Tibial artery (tissue), 4 donors: ENCODE results near the gene WNT2.
"Not testable (repeated sequence)": the region's sequence is repeated elsewhere in the genome, so short reads cannot be mapped to it uniquely, and the experiment has no call there.

Source experiments
- DNase-seq, 2 donors: peaks; one replicate each; pipeline ENCODE4 v3.0.0-alpha.2; 2019
- H3K27ac ChIP-seq, 2 donors: fragments of 200-600 bp; sonication (generic) in 1 of 2; 1 replicate in 1 of 2; 2 replicates in 1 of 2; pipeline ENCODE4 v1.5.1; 2018 to 2019; ENCODE audit warnings: mild to moderate bottlenecking in 1 of 2
- H3K27me3 ChIP-seq, 2 donors: fragments of 200-600 bp; sonication (generic) in 1 of 2; one replicate each; pipeline versions ENCODE4 v1.5.1 to v1.6.0; 2016 to 2019
- H3K36me3 ChIP-seq, 3 donors: fragments of 200-600 bp; sonication (generic) in 2 of 3; one replicate each; pipeline ENCODE4 v1.5.1; 2016 to 2019; ENCODE audit warnings: mild to moderate bottlenecking in 2 of 3
- H3K4me1 ChIP-seq, 4 donors: fragments of 200-600 bp; sonication (generic) in 2 of 4; 1 replicate in 3 of 4; 2 replicates in 1 of 4; pipeline ENCODE4 v1.5.1; 2016 to 2019
- H3K4me3 ChIP-seq, 2 donors: fragments of 200-600 bp; sonication (generic) in 1 of 2; 1 replicate in 1 of 2; 2 replicates in 1 of 2; pipeline ENCODE4 v1.5.1; 2018 to 2019; ENCODE audit warnings: mild to moderate bottlenecking in 2 of 2
- H3K9me3 ChIP-seq, 3 donors: fragments of 200-600 bp; sonication (generic) in 1 of 3; one replicate each; pipeline ENCODE4 v1.5.1; 2016 to 2019
- intact Hi-C: fragments of 100-400 bp; cut with DNase I; formaldehyde crosslinking; loops from one replicate; pipeline ENCODE4 v1.15.0; 2023; ENCODE audit warnings: low total_unique reads
- TF ChIP-seq, protein P1 (sequence below), 2 experiments: fragments of 200-600 bp in 1 of 2; fragments of 450-650 bp in 1 of 2; IDR thresholded peaks; one replicate each; pipeline ENCODE4 v1.5.1; 2017 to 2019; ENCODE audit warnings: antibody characterized with exemption in 2 of 2, mild to moderate bottlenecking in 1 of 2, moderate library complexity in 1 of 2

Gene WNT2

DNA sequence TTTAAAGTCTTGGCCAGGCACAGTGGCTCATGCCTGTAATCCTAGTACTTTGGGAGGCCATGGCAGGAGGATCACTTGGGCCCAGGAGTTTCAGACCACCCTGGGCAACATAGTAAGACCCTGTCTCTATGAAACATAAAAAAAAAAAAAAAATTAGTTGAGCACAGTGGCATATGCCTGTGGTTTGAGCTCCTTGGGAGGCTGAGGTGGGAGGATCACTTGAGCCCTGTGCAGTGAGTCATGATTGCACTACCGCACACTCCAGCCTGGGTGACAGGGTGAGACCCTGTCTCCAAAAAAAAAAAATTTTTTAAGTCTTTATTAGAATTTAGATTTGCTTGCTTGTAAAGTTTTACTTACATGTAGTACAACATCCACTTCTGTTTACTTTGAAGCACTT is 14.0 kb downstream of the WNT2 start:
- TF ChIP-seq, protein P1, sequence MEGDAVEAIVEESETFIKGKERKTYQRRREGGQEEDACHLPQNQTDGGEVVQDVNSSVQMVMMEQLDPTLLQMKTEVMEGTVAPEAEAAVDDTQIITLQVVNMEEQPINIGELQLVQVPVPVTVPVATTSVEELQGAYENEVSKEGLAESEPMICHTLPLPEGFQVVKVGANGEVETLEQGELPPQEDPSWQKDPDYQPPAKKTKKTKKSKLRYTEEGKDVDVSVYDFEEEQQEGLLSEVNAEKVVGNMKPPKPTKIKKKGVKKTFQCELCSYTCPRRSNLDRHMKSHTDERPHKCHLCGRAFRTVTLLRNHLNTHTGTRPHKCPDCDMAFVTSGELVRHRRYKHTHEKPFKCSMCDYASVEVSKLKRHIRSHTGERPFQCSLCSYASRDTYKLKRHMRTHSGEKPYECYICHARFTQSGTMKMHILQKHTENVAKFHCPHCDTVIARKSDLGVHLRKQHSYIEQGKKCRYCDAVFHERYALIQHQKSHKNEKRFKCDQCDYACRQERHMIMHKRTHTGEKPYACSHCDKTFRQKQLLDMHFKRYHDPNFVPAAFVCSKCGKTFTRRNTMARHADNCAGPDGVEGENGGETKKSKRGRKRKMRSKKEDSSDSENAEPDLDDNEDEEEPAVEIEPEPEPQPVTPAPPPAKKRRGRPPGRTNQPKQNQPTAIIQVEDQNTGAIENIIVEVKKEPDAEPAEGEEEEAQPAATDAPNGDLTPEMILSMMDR (IDR thresholded peaks at IDR 0.05): no peak

DNA sequence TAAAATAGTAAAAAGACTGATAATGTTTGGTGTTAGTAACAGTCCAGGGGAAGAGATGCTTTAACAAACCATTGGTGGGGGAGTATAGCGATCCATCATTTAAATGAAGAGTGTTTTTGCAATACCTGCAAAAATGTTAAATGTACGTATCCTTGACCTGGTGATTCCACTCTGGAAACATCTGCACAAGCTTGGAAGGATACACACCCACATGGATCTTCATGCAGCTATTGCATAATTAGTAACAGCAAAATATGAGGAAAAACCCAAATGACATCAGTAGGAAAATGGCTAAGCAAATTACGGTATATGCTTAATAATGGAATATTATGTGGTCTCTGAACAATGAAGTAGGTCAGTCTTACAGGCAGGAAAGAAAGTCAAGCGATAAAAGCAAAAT is 20.5 kb downstream of the WNT2 start:
- no peak overlapping the region for H3K27ac ChIP-seq
- TF ChIP-seq, protein P1 (IDR thresholded peaks at IDR 0.05): no peak
- DNase-seq: no peak
- no peaks in the 10 kb centered on the region for H3K27me3 ChIP-seq
- no peaks in the 10 kb centered on the region for H3K36me3 ChIP-seq
- no peaks in the 10 kb centered on the region for H3K4me1 ChIP-seq
- no peaks in the 10 kb centered on the region for H3K9me3 ChIP-seq
- intact Hi-C loops: no loop called here
- no peak overlapping the region for H3K4me3 ChIP-seq

More for the DNA sequence above, 14.0 kb downstream of the WNT2 start:
- Histone ChIP-seq H3K27me3 (no peaks in the 10 kb centered on the region), H3K9me3 (no peaks in the 10 kb centered on the region), H3K27ac (no peak overlapping the region), H3K4me1 (no peaks in the 10 kb centered on the region), H3K36me3 (no peaks in the 10 kb centered on the region), H3K4me3 (no peak overlapping the region)
- DNase-seq: no peak
- intact Hi-C loops: no loop called here

DNA sequence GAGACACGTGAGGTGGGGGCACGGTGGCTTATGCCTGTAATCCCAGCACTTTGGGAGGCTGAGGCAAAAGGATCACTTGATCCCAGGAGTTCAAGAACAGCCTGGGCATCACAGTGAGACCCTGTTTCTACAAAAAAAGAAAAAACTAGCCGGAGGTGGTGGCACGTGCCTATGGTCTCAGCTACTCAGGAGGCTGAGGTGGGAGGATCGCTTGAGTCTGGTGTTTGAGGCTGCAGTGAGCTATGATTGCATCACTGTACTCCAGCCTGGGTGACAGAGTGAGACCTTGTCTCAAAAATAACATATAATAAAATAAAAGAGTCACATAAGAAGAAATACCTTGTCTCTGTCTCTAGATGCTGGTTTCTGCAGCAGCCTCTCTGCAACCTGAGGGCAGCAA is 22.4 kb downstream of the WNT2 start:
- H3K4me3 ChIP-seq, H3K36me3 ChIP-seq, H3K9me3 ChIP-seq, H3K4me1 ChIP-seq, H3K27me3 ChIP-seq, DNase-seq, intact Hi-C loops, H3K27ac ChIP-seq: not testable (repeated sequence)

DNA sequence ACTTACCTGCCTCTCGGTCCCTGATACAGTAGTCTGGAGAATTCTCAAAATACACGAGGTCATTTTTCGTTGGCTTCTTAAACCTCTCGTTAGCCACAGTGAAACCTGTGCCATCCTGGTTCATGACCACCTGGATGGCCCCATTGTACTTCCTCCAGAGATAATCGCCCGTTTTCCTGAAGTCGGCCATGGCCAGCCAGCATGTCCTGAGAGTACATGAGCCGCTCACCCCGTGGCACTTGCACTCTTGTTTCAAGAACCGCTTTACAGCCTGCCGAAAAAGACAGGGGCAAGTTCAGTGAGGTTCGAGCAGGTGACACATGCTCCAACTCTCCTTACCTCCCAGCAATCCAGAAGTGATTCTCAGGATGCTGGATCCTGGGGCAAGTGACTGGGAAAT is 25.3 kb downstream of the WNT2 start:
- TF ChIP-seq, protein P1 (IDR thresholded peaks at IDR 0.05): no peak
- intact Hi-C loops: no loop called here
- Histone ChIP-seq H3K27ac (no peak overlapping the region), H3K9me3 (no peaks in the 10 kb centered on the region), H3K4me1 (no peaks in the 10 kb centered on the region), H3K27me3 (no peaks in the 10 kb centered on the region), H3K4me3 (no peak overlapping the region), H3K36me3 (no peaks in the 10 kb centered on the region)
- no peak for DNase-seq

DNA sequence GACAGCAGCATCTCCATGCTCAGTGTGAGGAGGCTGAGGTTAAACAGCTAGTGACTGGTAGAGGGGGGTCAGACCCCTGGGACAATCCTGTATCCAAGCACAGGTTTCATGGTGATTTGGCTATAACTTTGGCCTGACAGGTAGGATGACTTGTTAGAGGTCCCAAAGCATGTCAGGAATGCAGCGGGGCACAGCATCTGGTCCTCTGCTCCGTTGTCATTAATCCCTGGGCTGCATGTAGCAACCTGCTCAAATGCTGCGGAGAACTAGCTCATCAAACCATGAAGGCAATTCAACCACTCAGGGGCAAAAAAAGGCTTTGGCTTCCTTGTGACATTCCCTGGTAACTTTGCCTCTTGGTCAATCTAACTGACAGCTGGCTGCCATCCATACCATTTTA is 26.8 kb downstream of the WNT2 start:
- Histone ChIP-seq H3K4me1 (no peaks in the 10 kb centered on the region), H3K27ac (no peak overlapping the region), H3K9me3 (no peaks in the 10 kb centered on the region), H3K36me3 (no peaks in the 10 kb centered on the region), H3K27me3 (no peaks in the 10 kb centered on the region), H3K4me3 (no peak overlapping the region)
- intact Hi-C loops: no loop called here
- no peak for DNase-seq
- TF ChIP-seq, protein P1 (IDR thresholded peaks at IDR 0.05): no peak

DNA sequence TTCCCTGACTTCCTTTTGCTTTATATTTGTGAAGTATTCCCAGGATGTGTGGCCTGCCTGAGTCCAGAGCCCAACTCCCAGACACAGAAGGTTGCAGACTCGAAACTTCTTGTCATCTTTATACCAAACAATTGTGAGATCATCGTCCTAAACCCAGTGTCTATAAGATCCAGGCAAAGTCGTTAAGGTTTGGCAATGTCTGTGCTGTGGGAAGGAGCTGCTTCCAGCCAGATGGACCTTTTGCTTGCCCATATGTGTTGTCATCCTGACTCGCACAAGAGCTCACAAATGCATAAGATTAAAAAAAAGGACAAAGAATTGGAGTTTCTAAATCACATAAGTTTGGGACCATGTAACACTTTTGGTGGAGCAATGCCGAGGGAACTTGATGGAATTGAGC is 37.0 kb downstream of the WNT2 start:
- no peaks in the 10 kb centered on the region for H3K36me3 ChIP-seq
- no peak overlapping the region for H3K27ac ChIP-seq
- no peaks in the 10 kb centered on the region for H3K27me3 ChIP-seq
- no peaks in the 10 kb centered on the region for H3K4me1 ChIP-seq
- TF ChIP-seq, protein P1 (IDR thresholded peaks at IDR 0.05): no peak
- no peak for DNase-seq
- intact Hi-C loops: no loop called here
- no peak overlapping the region for H3K4me3 ChIP-seq
- H3K9me3 ChIP-seq: no peaks in the 10 kb centered on the region
